Right lobe of liver (tissue), 6 donors: ENCODE measurements around the gene NCCRP1. TPM values are rescaled to one million over a fixed set of nuclear protein-coding genes. Genes with fewer than 3 reads are reported as not detected.

Experiments used
- ATAC-seq, 4 donors: fragments of 200-7000 bp; cut with Tn5 transposase; one replicate each; pipeline ENCODE4 v1.9.1; 2020; ENCODE audit warnings: mild to moderate bottlenecking in 4 of 4, moderate library complexity in 4 of 4
- DNase-seq, 3 donors: peaks; one replicate each; pipeline ENCODE4 v3.0.0-alpha.2; 2020
- H3K27ac ChIP-seq, 3 donors: fragments of 200-600 bp; one replicate each; pipeline ENCODE4 v1.8.0; 2022
- H3K27me3 ChIP-seq, 2 donors: fragments of 200-600 bp; one replicate each; pipeline ENCODE4 v1.8.0; 2022
- H3K36me3 ChIP-seq, 4 donors: fragments of 200-600 bp; sonication (generic) in 1 of 4; one replicate each; pipeline versions ENCODE4 v1.5.1 to v1.8.0; 2017 to 2022; ENCODE audit warnings: control low read depth in 1 of 4
- H3K4me1 ChIP-seq, 4 donors: fragments of 200-600 bp; sonication (generic) in 1 of 4; one replicate each; pipeline versions ENCODE4 v1.5.1 to v1.8.0; 2017 to 2022; ENCODE audit warnings: control low read depth in 1 of 4
- H3K4me3 ChIP-seq, 3 donors: fragments of 200-600 bp; one replicate each; pipeline ENCODE4 v1.8.0; 2022
- H3K9me3 ChIP-seq, 4 donors: fragments of 200-600 bp; sonication (generic) in 1 of 4; one replicate each; pipeline versions ENCODE4 v1.5.1 to v1.8.0; 2017 to 2022; ENCODE audit warnings: control low read depth in 1 of 4
- POLR2A ChIP-seq: fragments of 450-650 bp; IDR thresholded peaks from one replicate; pipeline ENCODE4 v1.6.1; 2017; ENCODE audit warnings: antibody characterized with exemption, mild to moderate bottlenecking
- WGBS: methylation state at CpG from one replicate; pipeline ENCODE4 v1.1.6; 2018; ENCODE audit warnings: low coverage, low lambda C conversion rate; ENCODE audit not compliant: insufficient coverage; ENCODE audit errors: missing lambda C conversion rate; 5-methylcytosine and 5-hydroxymethylcytosine counted together
- intact Hi-C, 2 donors: fragments of 100-400 bp; cut with DNase I; formaldehyde crosslinking; loops; one replicate each; pipeline versions ENCODE4 v1.11.2 to v1.14.1; 2022
- total RNA-seq, 6 experiments: library from RNA; depleted of rRNA in 2 of 6; stranded (reverse); fragments of >200 nt in 2 of 6; fragmentation: NEBNext Ultra II Directional in 3 of 6; extraction: Animal tissue kit (Norgen Biotek cat#: 25700) in 3 of 6; gene quantifications; one replicate each; pipeline versions ENCODE4 v1.1.0 to v1.2.4, GENCODE V29; 2016 to 2023
- TF ChIP-seq, protein P1 (sequence below), 4 donors: fragments of 200-600 bp in 3 of 4; fragments of 450-650 bp in 1 of 4; IDR thresholded peaks; one replicate each; pipeline versions ENCODE4 v1.5.1 to v1.8.0; 2016 to 2022; ENCODE audit warnings: antibody characterized with exemption in 4 of 4, mild to moderate bottlenecking in 2 of 4
- donor health status: DM: no; HTN: yes; CAD: no.
- donor health status: DM: no; HTN: no; CAD: no.
- donor health status: DM: no; HTN: no; CAD: no.
- donor health status: DM: no; HTN: yes; CAD: no.
- donor health status: DM: no; HTN: yes; CAD: no.

Gene NCCRP1
- total RNA-seq, 6 experiments from 2014 or later, result not detected

DNA sequence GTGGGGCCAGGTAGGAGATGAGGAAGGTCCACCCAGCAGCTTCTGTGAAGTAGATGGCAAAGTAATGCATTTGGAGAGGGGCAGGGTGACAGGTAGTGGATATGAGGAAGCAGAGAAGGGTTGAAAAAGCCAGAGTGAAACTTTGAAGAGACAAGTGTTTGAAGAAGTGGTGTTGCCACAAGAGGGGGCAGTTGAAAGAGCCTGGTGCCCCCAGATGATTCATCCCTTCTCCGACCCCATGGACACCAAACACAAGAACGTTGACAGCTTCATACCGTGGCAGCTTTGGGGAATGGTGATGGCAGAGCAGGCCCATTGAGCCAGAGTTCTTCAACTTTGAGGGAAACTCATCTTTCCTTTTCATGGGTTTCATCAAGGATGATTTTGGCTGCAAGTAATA lies 28.1 kb downstream of the NCCRP1 start:
- DNase-seq, result no peak
- no peak for ATAC-seq
- Histone ChIP-seq H3K4me1 (no peaks in the 10 kb centered on the region), H3K27ac (no peak overlapping the region), H3K9me3 (no peaks in the 10 kb centered on the region), H3K36me3 (no peaks in the 10 kb centered on the region), H3K27me3 (no peaks in the 10 kb centered on the region), H3K4me3 (no peak overlapping the region)
- intact Hi-C loops, result no loop called here
- 60% methylated on average over 1 of the region's 3 CpGs for WGBS
- no peak for TF ChIP-seq POLR2A
- TF ChIP-seq, protein P1, sequence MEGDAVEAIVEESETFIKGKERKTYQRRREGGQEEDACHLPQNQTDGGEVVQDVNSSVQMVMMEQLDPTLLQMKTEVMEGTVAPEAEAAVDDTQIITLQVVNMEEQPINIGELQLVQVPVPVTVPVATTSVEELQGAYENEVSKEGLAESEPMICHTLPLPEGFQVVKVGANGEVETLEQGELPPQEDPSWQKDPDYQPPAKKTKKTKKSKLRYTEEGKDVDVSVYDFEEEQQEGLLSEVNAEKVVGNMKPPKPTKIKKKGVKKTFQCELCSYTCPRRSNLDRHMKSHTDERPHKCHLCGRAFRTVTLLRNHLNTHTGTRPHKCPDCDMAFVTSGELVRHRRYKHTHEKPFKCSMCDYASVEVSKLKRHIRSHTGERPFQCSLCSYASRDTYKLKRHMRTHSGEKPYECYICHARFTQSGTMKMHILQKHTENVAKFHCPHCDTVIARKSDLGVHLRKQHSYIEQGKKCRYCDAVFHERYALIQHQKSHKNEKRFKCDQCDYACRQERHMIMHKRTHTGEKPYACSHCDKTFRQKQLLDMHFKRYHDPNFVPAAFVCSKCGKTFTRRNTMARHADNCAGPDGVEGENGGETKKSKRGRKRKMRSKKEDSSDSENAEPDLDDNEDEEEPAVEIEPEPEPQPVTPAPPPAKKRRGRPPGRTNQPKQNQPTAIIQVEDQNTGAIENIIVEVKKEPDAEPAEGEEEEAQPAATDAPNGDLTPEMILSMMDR (IDR thresholded peaks at IDR 0.05), result no peak

DNA sequence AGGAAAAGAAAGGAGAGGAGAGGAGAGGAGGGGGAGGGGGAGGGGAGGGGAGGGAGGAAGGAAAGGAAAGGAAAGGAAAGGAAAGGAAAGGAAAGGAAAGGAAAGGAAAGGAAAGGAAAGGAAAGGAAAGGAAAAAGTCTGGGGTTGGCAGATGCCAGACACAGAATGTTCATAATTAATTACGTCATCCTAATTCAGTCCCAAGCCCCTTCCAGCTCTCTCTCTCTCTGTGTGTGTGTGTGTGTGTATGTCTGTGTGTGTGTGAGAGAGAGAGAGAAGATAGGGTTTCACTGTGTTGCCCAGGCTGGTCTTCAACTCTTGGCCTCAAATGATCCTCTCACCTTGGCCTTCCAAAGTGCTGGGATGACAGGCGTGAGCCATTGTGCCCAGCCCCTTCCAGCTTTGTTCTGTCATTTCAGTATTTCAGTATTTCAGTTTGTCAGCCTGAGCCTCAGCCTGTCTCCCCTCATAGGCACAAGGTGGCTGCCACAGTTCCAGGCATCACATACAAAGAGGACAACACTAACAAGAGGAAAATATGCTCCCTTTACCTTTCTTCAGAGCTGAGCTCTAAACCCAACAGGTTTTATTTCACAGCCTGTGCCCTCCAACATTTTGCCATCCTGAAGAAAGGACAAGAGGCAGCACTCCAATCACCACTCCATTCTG lies 33.5 kb downstream of the NCCRP1 start:
- Histone ChIP-seq H3K4me1 (no peaks in the 10 kb centered on the region), H3K4me3 (no peak overlapping the region), H3K36me3 (no peaks in the 10 kb centered on the region), H3K27ac (no peak overlapping the region), H3K27me3 (no peaks in the 10 kb centered on the region), H3K9me3 (no peaks in the 10 kb centered on the region)
- 75% methylated on average over 1 of the region's 2 CpGs for WGBS
- DNase-seq (no peak), ATAC-seq (no peak)
- TF ChIP-seq, protein P1 (IDR thresholded peaks at IDR 0.05), result no peak
- TF ChIP-seq POLR2A, result no peak
- intact Hi-C loops, result no loop called here

DNA sequence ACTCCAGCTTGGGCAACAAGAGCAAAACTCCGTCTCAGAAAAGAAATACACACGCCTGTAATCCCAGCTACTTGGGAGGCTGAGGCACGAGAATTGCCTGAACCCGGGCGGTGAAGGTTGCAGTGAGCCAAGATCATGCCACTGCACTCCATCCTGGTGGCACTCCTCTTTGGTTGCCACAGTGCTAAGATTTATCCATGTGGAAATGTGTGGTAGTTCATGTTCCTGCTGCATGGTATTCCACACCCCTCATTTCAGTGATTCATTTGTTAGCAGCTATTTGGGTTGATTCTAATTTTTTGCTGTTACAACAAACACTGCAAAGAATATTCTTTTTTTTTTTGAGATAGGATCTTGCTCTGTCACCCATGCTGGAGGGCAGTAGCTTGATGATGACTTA lies 35.9 kb downstream of the NCCRP1 start:
- no peaks in the 10 kb centered on the region for H3K36me3 ChIP-seq
- H3K27me3 ChIP-seq, result no peaks in the 10 kb centered on the region
- H3K9me3 ChIP-seq, result no peaks in the 10 kb centered on the region
- no peak for DNase-seq
- H3K4me1 ChIP-seq, result no peaks in the 10 kb centered on the region
- H3K4me3 ChIP-seq, result no peak overlapping the region
- no peak for ATAC-seq
- WGBS, result no CpG with 5 or more reads among the region's 5 CpGs
- no peak overlapping the region for H3K27ac ChIP-seq
- intact Hi-C loops, result no loop called here
- TF ChIP-seq POLR2A, result no peak
- TF ChIP-seq, protein P1 (IDR thresholded peaks at IDR 0.05), result no peak

DNA sequence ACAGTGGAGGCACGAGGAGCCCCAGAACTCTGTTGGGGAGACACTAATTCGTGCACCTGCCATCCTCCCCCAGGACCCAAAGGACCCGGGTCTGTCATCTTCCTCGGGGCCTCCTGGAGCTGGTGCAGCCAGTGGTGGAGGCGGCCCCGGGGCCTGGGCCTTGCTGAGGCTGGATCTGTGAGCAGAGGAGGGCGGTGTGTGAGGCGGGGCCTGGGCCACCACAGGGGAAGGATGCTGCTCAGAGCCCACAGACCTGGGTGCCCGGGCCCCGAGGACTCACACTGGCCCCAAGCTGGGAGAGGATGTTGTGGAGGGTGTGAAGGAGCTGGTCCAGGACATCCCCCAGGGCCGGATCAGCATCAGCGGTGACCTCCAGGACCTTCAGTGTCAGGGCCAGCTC lies 39.8 kb downstream of the NCCRP1 start:
- Histone ChIP-seq H3K36me3 (no peaks in the 10 kb centered on the region), H3K4me3 (no peak overlapping the region), H3K27me3 (no peaks in the 10 kb centered on the region), H3K27ac (no peak overlapping the region), H3K9me3 (no peaks in the 10 kb centered on the region), H3K4me1 (no peaks in the 10 kb centered on the region)
- DNase-seq (peak in 1 of 3 donors; percentile 17), ATAC-seq (peak in 1 of 4 donors; percentile 17)
- TF ChIP-seq, protein P1 (IDR thresholded peaks at IDR 0.05), result no peak
- TF ChIP-seq POLR2A, result no peak
- WGBS, result 73% methylated on average over 4 of the region's 12 CpGs
- intact Hi-C loops, result no loop called here
